ENCODE data around the gene DLK2.
A peak's percentile ranks its signal among the peaks of the same experiment; 100 is the strongest.
"Not testable (repeated sequence)": the region's sequence is repeated elsewhere in the genome, so short reads cannot be mapped to it uniquely, and the experiment has no call there.

Gene DLK2

GRCh38 chr6:43426928-43427405 lies 28.4 kb downstream of the DLK2 start:
- Histone ChIP-seq H3K4me3 (ENCODE audit: low read depth, low read length) (peak overlapping the region; percentile 90), H3K27ac (ENCODE audit: low read depth, low read length) (peak overlapping the region; percentile 89), H3K9me3 (ENCODE audit: control insufficient read depth, insufficient read depth, low read length) (no peaks in the 10 kb centered on the region), H3K4me1 (ENCODE audit: control insufficient read depth, insufficient read depth, low read length) (peaks cover 7% of the 10 kb centered on the region; the same call in 1 of the 2 replicates), H3K27me3 (ENCODE audit: control insufficient read depth, insufficient read depth, low read length) (no peaks in the 10 kb centered on the region), H3K36me3 (ENCODE audit: control insufficient read depth, insufficient read depth, low read length) (no peaks in the 10 kb centered on the region; the same call in 1 of the 2 replicates), H3K9ac (ENCODE audit: low read depth, low read length) (peak overlapping the region; percentile 64)

- not testable (repeated sequence) for H3K9ac ChIP-seq (ENCODE audit: low read depth, low read length); H3K4me1 ChIP-seq (ENCODE audit: control insufficient read depth, insufficient read depth, low read length); H3K9me3 ChIP-seq (ENCODE audit: control insufficient read depth, insufficient read depth, low read length); H3K36me3 ChIP-seq (ENCODE audit: control insufficient read depth, insufficient read depth, low read length); H3K4me3 ChIP-seq (ENCODE audit: low read depth, low read length); H3K27me3 ChIP-seq (ENCODE audit: control insufficient read depth, insufficient read depth, low read length); H3K27ac ChIP-seq (ENCODE audit: low read depth, low read length)
Observed at GRCh38 chr6:43425083-43425482, 30.3 kb downstream of the DLK2 start.

- no peak overlapping the region for H3K27ac ChIP-seq (ENCODE audit: low read depth, low read length)
- H3K9me3 ChIP-seq (ENCODE audit: control insufficient read depth, insufficient read depth, low read length) = no peaks in the 10 kb centered on the region
- H3K36me3 ChIP-seq (ENCODE audit: control insufficient read depth, insufficient read depth, low read length) = no peaks in the 10 kb centered on the region
- no peaks in the 10 kb centered on the region for H3K4me1 ChIP-seq (ENCODE audit: control insufficient read depth, insufficient read depth, low read length)
- no peak overlapping the region for H3K4me3 ChIP-seq (ENCODE audit: low read depth, low read length)
- no peak overlapping the region for H3K9ac ChIP-seq (ENCODE audit: low read depth, low read length)
- H3K27me3 ChIP-seq (ENCODE audit: control insufficient read depth, insufficient read depth, low read length) = no peaks in the 10 kb centered on the region
Observed at GRCh38 chr6:43421831-43422230, 33.5 kb downstream of the DLK2 start.

- Histone ChIP-seq H3K27me3 (ENCODE audit: control insufficient read depth, insufficient read depth, low read length) (no peaks in the 10 kb centered on the region), H3K27ac (ENCODE audit: low read depth, low read length) (no peak overlapping the region), H3K36me3 (ENCODE audit: control insufficient read depth, insufficient read depth, low read length) (no peaks in the 10 kb centered on the region), H3K4me1 (ENCODE audit: control insufficient read depth, insufficient read depth, low read length) (no peaks in the 10 kb centered on the region), H3K9ac (ENCODE audit: low read depth, low read length) (no peak overlapping the region), H3K4me3 (ENCODE audit: low read depth, low read length) (no peak overlapping the region), H3K9me3 (ENCODE audit: control insufficient read depth, insufficient read depth, low read length) (no peaks in the 10 kb centered on the region)
Observed at GRCh38 chr6:43420012-43420709, 35.2 kb downstream of the DLK2 start.

GRCh38 chr6:43416935-43417334 lies 38.4 kb downstream of the DLK2 start:
- H3K4me3 ChIP-seq (ENCODE audit: low read depth, low read length) = no peak overlapping the region
- H3K27me3 ChIP-seq (ENCODE audit: control insufficient read depth, insufficient read depth, low read length) = no peaks in the 10 kb centered on the region
- H3K36me3 ChIP-seq (ENCODE audit: control insufficient read depth, insufficient read depth, low read length) = no peaks in the 10 kb centered on the region
- no peaks in the 10 kb centered on the region for H3K9me3 ChIP-seq (ENCODE audit: control insufficient read depth, insufficient read depth, low read length)
- no peak overlapping the region for H3K9ac ChIP-seq (ENCODE audit: low read depth, low read length)
- H3K4me1 ChIP-seq (ENCODE audit: control insufficient read depth, insufficient read depth, low read length) = no peaks in the 10 kb centered on the region
- no peak overlapping the region for H3K27ac ChIP-seq (ENCODE audit: low read depth, low read length)

GRCh38 chr6:43415275-43415674 lies 40.1 kb downstream of the DLK2 start:
- not testable (repeated sequence) for H3K4me1 ChIP-seq (ENCODE audit: control insufficient read depth, insufficient read depth, low read length); H3K9ac ChIP-seq (ENCODE audit: low read depth, low read length); H3K27ac ChIP-seq (ENCODE audit: low read depth, low read length); H3K9me3 ChIP-seq (ENCODE audit: control insufficient read depth, insufficient read depth, low read length); H3K27me3 ChIP-seq (ENCODE audit: control insufficient read depth, insufficient read depth, low read length); H3K4me3 ChIP-seq (ENCODE audit: low read depth, low read length); H3K36me3 ChIP-seq (ENCODE audit: control insufficient read depth, insufficient read depth, low read length)

GRCh38 chr6:43413002-43413401 lies 42.3 kb downstream of the DLK2 start:
- Histone ChIP-seq H3K4me3 (ENCODE audit: low read depth, low read length) (no peak overlapping the region), H3K27ac (ENCODE audit: low read depth, low read length) (no peak overlapping the region), H3K4me1 (ENCODE audit: control insufficient read depth, insufficient read depth, low read length) (no peaks in the 10 kb centered on the region), H3K9ac (ENCODE audit: low read depth, low read length) (no peak overlapping the region), H3K36me3 (ENCODE audit: control insufficient read depth, insufficient read depth, low read length) (no peaks in the 10 kb centered on the region), H3K27me3 (ENCODE audit: control insufficient read depth, insufficient read depth, low read length) (no peaks in the 10 kb centered on the region), H3K9me3 (ENCODE audit: control insufficient read depth, insufficient read depth, low read length) (no peaks in the 10 kb centered on the region)

GRCh38 chr6:43412541-43412940 lies 42.8 kb downstream of the DLK2 start:
- Histone ChIP-seq H3K27ac (ENCODE audit: low read depth, low read length) (no peak overlapping the region), H3K27me3 (ENCODE audit: control insufficient read depth, insufficient read depth, low read length) (no peaks in the 10 kb centered on the region), H3K4me3 (ENCODE audit: low read depth, low read length) (no peak overlapping the region), H3K9ac (ENCODE audit: low read depth, low read length) (no peak overlapping the region), H3K36me3 (ENCODE audit: control insufficient read depth, insufficient read depth, low read length) (no peaks in the 10 kb centered on the region), H3K4me1 (ENCODE audit: control insufficient read depth, insufficient read depth, low read length) (no peaks in the 10 kb centered on the region), H3K9me3 (ENCODE audit: control insufficient read depth, insufficient read depth, low read length) (no peaks in the 10 kb centered on the region)

GRCh38 chr6:43410776-43411175 lies 44.6 kb downstream of the DLK2 start:
- H3K27me3 ChIP-seq (ENCODE audit: control insufficient read depth, insufficient read depth, low read length); H3K4me1 ChIP-seq (ENCODE audit: control insufficient read depth, insufficient read depth, low read length); H3K9ac ChIP-seq (ENCODE audit: low read depth, low read length); H3K4me3 ChIP-seq (ENCODE audit: low read depth, low read length); H3K27ac ChIP-seq (ENCODE audit: low read depth, low read length); H3K9me3 ChIP-seq (ENCODE audit: control insufficient read depth, insufficient read depth, low read length); H3K36me3 ChIP-seq (ENCODE audit: control insufficient read depth, insufficient read depth, low read length): not testable (repeated sequence)

GRCh38 chr6:43408259-43408658 lies 47.1 kb downstream of the DLK2 start:
- Histone ChIP-seq H3K36me3 (ENCODE audit: control insufficient read depth, insufficient read depth, low read length) (no peaks in the 10 kb centered on the region), H3K4me3 (ENCODE audit: low read depth, low read length) (no peak overlapping the region), H3K27ac (ENCODE audit: low read depth, low read length) (no peak overlapping the region), H3K4me1 (ENCODE audit: control insufficient read depth, insufficient read depth, low read length) (no peaks in the 10 kb centered on the region), H3K27me3 (ENCODE audit: control insufficient read depth, insufficient read depth, low read length) (no peaks in the 10 kb centered on the region), H3K9me3 (ENCODE audit: control insufficient read depth, insufficient read depth, low read length) (no peaks in the 10 kb centered on the region), H3K9ac (ENCODE audit: low read depth, low read length) (no peak overlapping the region)

- H3K36me3 ChIP-seq (ENCODE audit: control insufficient read depth, insufficient read depth, low read length) = no peaks in the 10 kb centered on the region
- no peak overlapping the region for H3K9ac ChIP-seq (ENCODE audit: low read depth, low read length)
- no peaks in the 10 kb centered on the region for H3K4me1 ChIP-seq (ENCODE audit: control insufficient read depth, insufficient read depth, low read length)
- H3K27me3 ChIP-seq (ENCODE audit: control insufficient read depth, insufficient read depth, low read length) = no peaks in the 10 kb centered on the region
- no peak overlapping the region for H3K27ac ChIP-seq (ENCODE audit: low read depth, low read length)
- no peaks in the 10 kb centered on the region for H3K9me3 ChIP-seq (ENCODE audit: control insufficient read depth, insufficient read depth, low read length)
- no peak overlapping the region for H3K4me3 ChIP-seq (ENCODE audit: low read depth, low read length)
Observed at GRCh38 chr6:43407296-43407695, 48.1 kb downstream of the DLK2 start.

All from HUES48 (cell line).